ENCODE results near the gene DACT1. TPM values are rescaled to one million over a fixed set of nuclear protein-coding genes. Genes with fewer than 3 reads are reported as not detected.

Gene DACT1
- total RNA-seq, 2 experiments from 2014 or later: 1.3 TPM

GRCh38 chr14:58643366-58643765, 5.6 kb downstream of the DACT1 start:
- Mint-ChIP-seq H3K36me3 (ENCODE audit: low read depth) (peaks cover 4% of the 10 kb centered on the region), H3K27me3 (peaks cover 22% of the 10 kb centered on the region), H3K4me3 (no peak overlapping the region), H3K4me1 (ENCODE audit: low read depth) (peaks cover 20% of the 10 kb centered on the region), H3K27ac (no peak overlapping the region), H3K9me3 (no peaks in the 10 kb centered on the region)
- Histone ChIP-seq H3K36me3 (ENCODE audit: insufficient read depth, low read length) (no peaks in the 10 kb centered on the region), H3K4me3 (ENCODE audit: low read length) (no peak overlapping the region), H3K9me3 (ENCODE audit: control insufficient read depth in 1 of 2, insufficient read depth in 1 of 2, low read length in 2 of 2) (peaks cover 0 to 15% of the 10 kb centered on the region in 2 experiments), H3K27ac (ENCODE audit: low read depth in 1 of 2, low read length in 2 of 2) (no peak overlapping the region), H3K4me1 (ENCODE audit: insufficient read depth, low read length) (peaks cover 10% of the 10 kb centered on the region), H3K27me3 (ENCODE audit: control insufficient read depth in 1 of 2, insufficient read depth in 2 of 2, low read length in 2 of 2) (peaks cover 0 to 11% of the 10 kb centered on the region in 2 experiments)
- ATAC-seq (ENCODE audit: poor library complexity) (no peak), DNase-seq (no peak)
- ChIA-PET CTCF (no interaction called here), POLR2A (no interaction called here)
- TF ChIP-seq CTCF (IDR thresholded peaks at IDR 0.05): no peak
- intact Hi-C loops (cut with DNase I, micrococcal nuclease): loop anchor here in 1 of 2 experiments (10.0 kb wide), 2 partner anchors 381 to 821 kb away; partner anchors contain the start of gene GPR135

- no peak overlapping the region for H3K4me3 ChIP-seq (ENCODE audit: low read length)
- no peak overlapping the region for H3K27ac ChIP-seq (ENCODE audit: low read depth in 1 of 2, low read length in 2 of 2)
- no peaks in the 10 kb centered on the region for H3K4me1 Mint-ChIP-seq (ENCODE audit: low read depth)
- no peak overlapping the region for H3K4me3 Mint-ChIP-seq
- H3K4me1 ChIP-seq (ENCODE audit: insufficient read depth, low read length): no peaks in the 10 kb centered on the region
- no peak for ATAC-seq (ENCODE audit: poor library complexity)
- no peak overlapping the region for H3K27ac Mint-ChIP-seq
- POLR2A ChIA-PET: no interaction called here
- H3K36me3 Mint-ChIP-seq (ENCODE audit: low read depth): peaks cover 4% of the 10 kb centered on the region
- CTCF ChIA-PET: no interaction called here
- no peaks in the 10 kb centered on the region for H3K9me3 Mint-ChIP-seq
- no peak for TF ChIP-seq CTCF (IDR thresholded peaks at IDR 0.05)
- H3K36me3 ChIP-seq (ENCODE audit: insufficient read depth, low read length): no peaks in the 10 kb centered on the region
- intact Hi-C loops (cut with DNase I, micrococcal nuclease): loop anchor here in 1 of 2 experiments (10.0 kb wide), 2 partner anchors 379 to 819 kb away; partner anchors contain the start of gene GPR135
- peaks cover 1% of the 10 kb centered on the region for H3K27me3 Mint-ChIP-seq
- DNase-seq: no peak
- H3K27me3 ChIP-seq (ENCODE audit: control insufficient read depth in 1 of 2, insufficient read depth in 2 of 2, low read length in 2 of 2): peaks cover 0 to 2% of the 10 kb centered on the region in 2 experiments
- H3K9me3 ChIP-seq (ENCODE audit: control insufficient read depth in 1 of 2, insufficient read depth in 1 of 2, low read length in 2 of 2): peaks cover 0 to 15% of the 10 kb centered on the region in 2 experiments
Measured at GRCh38 chr14:58645641-58646040, 7.9 kb downstream of the DACT1 start.

GRCh38 chr14:58646479-58646878, 8.7 kb downstream of the DACT1 start:
- H3K27ac ChIP-seq (ENCODE audit: low read depth in 1 of 2, low read length in 2 of 2): no peak overlapping the region
- Mint-ChIP-seq H3K4me3 (no peak overlapping the region), H3K9me3 (no peaks in the 10 kb centered on the region), H3K27me3 (no peaks in the 10 kb centered on the region), H3K27ac (no peak overlapping the region), H3K4me1 (ENCODE audit: low read depth) (no peaks in the 10 kb centered on the region), H3K36me3 (ENCODE audit: low read depth) (peaks cover 4% of the 10 kb centered on the region)
- ATAC-seq (ENCODE audit: poor library complexity) (no peak), DNase-seq (no peak)
- H3K4me1 ChIP-seq (ENCODE audit: insufficient read depth, low read length): no peaks in the 10 kb centered on the region
- no peaks in the 10 kb centered on the region for H3K36me3 ChIP-seq (ENCODE audit: insufficient read depth, low read length)
- H3K27me3 ChIP-seq (ENCODE audit: control insufficient read depth in 1 of 2, insufficient read depth in 2 of 2, low read length in 2 of 2): no peaks in the 10 kb centered on the region
- intact Hi-C loops (cut with DNase I, micrococcal nuclease): loop anchor here in 1 of 2 experiments (10.0 kb wide), 2 partner anchors 378 to 818 kb away; partner anchors contain the start of gene GPR135
- H3K9me3 ChIP-seq (ENCODE audit: control insufficient read depth in 1 of 2, insufficient read depth in 1 of 2, low read length in 2 of 2): peaks cover 0 to 15% of the 10 kb centered on the region in 2 experiments
- CTCF ChIA-PET: no interaction called here
- H3K4me3 ChIP-seq (ENCODE audit: low read length): no peak overlapping the region
- no peak for TF ChIP-seq CTCF (IDR thresholded peaks at IDR 0.05)
- POLR2A ChIA-PET: no interaction called here

Data from CD4-positive, alpha-beta T cell (primary cell).